HG02884 (cell line): Measurements from ENCODE around the gene ANTXR1.

ENCODE experiments used
- ATAC-seq: cut with Tn5 transposase; IDR thresholded peaks from one replicate; pipeline ENCODE4 v1.9.1; 2021; ENCODE audit warnings: mild to moderate bottlenecking, moderate library complexity; ENCODE audit not compliant: unreplicated experiment

ANTXR1 gene

DNA sequence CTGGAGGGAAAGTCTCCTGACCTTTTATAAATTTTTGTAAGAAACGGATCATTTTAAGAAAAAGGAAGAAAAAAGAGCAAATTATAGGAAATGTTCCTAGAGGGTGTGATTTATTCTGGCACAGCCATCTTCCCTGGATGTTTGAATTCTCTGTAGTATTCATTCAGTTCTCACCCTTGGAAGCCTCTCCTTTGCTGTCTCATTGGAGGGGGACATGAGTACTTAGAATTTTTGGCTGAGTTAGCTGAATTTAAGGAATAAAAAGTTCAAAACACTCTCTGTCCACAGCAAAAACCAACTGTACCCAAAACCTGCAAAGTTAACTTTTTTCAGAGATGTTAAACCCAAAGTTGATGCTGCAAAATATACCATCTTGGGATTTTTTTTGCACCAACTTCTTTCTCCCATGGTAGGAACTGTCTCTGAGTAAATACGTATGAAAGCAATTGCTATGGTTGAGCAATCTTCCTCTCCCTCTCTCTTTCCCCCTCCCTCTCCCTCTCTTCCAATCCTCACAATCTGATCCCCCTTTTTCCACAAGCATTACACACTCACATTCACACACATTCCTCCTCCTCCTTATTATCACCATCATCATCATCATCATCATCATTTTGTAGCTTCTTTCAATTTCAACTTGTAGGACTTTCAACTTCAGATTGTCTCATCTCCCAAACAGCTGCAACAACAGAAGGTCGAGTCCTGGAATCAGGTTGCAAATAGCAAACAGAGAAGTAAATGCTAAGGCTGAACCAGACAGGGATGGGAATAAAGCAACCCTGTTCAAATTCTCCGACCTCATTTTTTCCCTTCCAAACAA, 190.4 kb downstream of the ANTXR1 start:
- no peak for ATAC-seq

DNA sequence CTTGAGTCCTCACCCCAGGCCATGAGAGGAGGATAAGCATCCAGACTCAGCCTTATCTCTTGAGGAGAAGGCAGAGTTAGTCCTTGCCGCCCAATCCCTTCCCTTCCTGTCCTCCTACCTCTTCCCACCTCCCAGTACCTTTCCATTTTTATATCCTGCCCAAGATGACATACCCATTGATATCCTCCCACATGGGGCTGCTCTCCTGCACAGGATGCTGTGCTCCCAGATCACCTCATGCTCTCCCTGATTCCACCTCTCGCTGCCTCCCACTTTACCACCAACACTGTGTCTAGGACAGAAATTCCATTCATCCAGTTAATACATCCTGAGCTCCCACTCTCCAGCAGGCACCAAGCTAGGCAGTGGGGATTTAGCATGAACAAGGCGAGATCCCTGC, 191.7 kb downstream of the ANTXR1 start:
- no peak for ATAC-seq

DNA sequence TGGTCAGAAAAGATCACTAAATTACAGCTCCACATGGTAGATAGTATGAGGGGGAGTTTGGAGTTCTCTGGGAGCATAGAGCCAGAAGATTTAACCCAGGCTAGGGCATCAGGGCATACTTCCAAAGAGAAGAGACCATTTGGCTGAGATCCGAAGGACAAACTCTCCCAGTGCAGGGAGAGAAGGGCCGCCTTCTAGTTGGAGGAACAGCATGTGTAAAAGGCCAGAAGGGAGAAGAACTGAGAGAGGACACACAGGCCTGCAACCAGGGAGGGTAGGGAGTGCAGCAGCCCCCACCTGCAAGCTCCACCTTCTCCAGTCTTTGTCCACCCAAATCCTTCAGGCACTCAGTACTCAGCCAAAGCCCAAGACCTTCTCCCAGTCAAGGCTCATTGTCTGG, 192.1 kb downstream of the ANTXR1 start:
- ATAC-seq: no peak

DNA sequence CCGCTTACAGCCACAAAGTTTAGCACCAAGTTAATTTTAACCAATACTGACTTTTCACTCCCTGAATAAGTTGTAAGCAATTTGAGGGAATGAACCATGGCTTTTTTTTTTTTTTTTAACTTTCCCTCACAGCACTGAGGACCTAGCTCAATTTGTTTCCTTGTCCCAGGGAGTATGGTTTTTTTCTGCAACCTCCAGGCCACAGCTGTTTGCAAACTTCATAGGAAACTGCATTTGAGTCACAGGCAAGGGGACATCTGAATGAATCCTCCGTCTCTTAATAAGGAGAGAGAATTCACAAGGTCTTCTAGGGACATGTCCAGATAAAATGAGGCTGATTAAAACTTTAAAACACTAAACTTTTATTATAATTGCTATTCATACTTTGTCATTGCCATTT, 192.5 kb downstream of the ANTXR1 start:
- ATAC-seq: no peak

DNA sequence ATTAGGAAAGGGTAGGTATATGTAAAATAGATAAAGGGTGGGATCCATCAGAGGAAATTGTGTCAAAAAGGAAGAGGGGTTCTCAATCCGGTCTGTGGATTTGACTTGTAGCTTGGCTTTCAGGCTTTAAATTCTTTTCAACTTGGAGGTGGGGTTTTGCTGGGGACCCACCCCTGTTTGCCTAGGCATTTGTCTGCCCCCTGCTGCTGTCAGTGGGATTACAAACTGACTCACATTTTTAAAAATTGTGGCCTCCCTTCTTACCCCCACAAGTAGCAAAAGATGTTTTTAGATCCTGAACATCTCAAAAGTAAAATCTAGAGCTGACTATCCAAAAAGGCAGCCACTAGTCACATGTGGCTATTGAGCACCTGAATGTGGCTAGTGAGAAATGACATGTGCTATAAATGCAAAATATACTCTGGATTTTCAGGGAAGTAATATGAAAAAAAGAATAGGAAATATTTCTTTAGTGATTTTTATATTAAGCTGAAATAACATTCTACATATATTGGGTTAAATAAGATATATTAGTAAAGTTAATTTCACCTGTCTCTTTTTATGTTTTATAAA, 195.1 kb downstream of the ANTXR1 start:
- ATAC-seq: no peak

DNA sequence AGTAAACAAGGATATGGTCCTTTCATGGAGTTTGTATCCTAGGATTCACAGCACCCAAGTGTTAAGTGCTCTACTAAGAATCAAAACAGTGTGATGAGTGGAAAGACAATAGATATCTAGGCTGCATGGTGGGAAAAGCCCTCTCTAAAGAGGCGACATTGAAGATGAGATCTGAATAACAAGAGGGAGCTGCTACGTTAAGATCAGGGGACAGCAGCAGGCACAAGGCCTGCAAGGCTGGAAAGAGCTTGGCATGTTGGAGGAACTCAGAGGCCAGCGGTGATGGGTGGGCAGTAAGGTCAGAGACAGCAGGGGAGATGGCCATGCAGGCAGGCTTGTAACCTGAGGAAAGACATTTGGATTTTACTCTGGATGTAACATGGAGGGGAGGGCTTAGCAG, 196.5 kb downstream of the ANTXR1 start:
- ATAC-seq: no peak

DNA sequence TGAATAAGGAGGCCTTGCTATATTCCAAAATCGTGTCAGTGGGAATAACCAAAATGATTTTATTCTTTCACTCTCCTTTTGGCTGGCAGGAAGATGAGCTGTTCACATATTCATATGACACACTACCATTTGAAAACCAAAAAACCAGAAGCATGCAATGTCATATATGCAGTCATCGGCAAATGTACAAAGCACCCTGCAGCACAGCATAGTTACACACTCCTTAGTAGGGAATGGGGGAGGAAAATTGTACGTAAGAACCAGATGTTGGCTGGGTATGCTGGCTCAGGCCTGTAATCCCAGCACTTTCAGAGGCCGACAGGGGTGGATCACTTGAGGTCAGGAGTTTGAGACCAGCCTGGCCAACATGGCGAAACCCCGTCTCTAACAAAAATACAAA, 197.4 kb downstream of the ANTXR1 start:
- ATAC-seq: no peak

DNA sequence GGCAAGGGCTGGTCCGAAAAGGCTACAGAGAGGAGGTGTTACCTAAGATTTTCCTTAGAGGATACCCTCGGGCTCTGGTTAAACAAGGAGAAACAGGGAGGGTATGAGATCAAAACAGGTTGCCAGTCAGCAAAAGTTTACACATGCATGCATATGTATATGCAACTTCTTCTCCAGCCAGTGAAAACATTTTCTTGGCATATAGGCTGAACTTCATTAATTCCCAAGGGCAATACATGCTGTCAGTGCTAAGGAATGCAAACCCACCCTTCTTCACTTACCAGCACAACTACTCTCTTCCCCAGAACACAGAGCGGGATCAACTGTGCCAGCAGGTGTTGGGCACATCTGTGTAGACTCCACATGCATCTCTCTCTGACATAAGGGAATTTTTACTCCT, 198.1 kb downstream of the ANTXR1 start:
- no peak for ATAC-seq

DNA sequence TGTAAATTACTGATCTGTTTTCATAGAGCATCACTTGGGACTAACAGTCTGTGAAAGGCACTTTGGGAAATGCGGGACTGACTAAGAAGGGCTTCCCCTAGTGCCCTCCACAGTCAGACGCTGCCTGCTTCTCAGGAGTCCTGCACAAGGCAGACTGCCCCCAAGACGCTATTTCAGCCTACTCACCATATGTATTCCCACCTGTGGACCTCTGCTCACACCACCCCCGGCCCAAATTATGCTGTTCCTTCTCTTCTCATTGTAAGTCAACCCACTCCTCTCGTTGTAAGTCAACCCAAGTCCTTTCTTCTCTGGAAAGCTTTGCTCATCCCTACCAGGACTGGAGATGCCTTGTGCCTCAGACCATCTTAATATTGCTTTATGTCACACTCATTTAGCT, 198.7 kb downstream of the ANTXR1 start:
- no peak for ATAC-seq

DNA sequence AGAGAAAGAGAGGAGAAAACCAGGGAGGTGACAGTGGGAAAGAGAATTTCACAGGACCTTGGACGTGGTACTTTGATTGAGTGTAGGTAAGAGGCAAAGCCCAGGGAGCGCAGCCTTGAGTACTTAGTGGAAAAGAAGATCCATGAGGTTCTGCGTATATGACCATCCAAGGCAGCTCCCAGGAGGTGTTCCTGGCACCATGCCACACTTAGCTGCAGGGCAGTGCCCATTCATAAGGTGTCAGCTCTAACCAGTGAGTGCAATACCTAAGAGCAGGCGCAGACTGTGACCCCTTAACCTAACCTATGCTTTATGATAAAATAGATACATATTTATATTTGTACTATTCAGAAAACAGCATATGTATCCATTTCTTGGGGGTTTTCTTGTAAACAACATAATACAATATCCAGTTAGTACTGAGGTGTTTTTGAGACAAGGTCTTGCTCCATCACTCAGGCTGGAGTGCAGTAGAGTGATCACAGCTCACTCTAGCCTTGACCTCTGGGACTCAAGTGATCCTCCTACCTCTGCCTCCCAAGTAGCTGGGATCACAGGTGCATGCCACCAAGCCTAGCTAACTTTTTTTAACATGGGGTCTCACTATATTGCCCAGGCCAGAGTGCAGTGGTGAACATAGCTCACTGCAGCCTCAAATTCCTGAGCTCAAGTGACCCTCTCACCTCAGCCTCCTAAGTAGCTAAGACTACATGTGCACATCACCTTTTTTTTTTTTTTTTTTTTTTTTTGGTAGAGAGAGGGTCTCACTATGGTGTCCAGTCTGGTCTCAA, 199.5 kb downstream of the ANTXR1 start:
- ATAC-seq: no peak

DNA sequence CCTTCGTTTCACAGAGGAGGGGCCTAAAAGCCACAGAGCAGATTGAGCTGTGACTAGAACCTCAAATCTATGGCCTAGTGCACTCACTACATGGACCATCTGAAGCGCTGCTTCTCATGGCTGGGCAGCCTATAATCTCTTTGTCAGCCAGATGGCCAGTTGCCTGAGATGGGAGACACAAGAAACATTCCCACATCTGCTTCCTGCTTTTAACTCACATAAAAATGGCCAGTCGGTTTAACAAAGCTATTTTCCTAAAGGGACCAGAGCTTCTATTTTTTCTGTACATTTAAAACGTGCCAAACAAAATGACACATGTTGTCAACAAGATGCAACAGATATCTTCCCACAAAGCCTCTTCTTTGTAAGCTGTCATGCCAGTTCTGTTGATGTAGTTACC, 200.2 kb downstream of the ANTXR1 start:
- ATAC-seq: no peak

DNA sequence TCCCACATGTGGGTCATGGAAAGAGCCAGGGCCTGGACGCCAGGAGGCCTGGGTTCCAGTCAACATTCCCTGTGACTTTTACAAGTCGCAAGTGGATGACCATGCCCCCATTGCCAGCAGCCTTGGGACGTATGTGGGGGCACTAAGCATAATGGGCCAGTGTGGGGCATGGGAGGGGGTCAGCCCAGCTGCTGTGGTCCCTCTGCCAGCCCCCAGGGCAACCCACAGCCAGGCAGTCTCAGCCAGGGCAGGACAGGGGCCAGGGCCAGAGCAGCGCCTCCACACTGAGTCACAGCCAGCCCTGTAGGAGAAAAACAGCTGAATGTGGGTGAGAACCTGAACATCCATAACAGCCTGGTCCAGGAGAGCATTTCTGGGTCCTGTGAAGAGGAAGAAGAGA, 200.8 kb downstream of the ANTXR1 start:
- no peak for ATAC-seq

DNA sequence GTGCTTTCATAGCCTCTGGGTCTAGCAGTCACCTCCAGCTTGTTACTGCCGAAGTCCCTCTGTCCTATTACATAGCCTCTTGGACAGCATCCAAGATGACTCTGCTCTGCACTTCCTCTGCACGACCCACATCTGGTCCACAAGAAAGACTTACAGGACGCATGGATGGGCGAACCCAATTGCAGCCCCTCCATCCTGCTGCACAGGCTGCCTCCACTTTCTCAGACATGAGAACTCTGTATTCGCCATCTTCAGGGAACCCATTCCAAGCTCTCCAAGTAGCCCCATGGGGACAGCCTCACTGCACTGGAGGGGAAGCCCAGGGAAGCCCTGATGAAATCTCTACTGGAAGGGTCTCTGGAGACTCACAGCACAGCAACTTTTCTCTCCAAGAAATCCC, 201.9 kb downstream of the ANTXR1 start:
- ATAC-seq: no peak

DNA sequence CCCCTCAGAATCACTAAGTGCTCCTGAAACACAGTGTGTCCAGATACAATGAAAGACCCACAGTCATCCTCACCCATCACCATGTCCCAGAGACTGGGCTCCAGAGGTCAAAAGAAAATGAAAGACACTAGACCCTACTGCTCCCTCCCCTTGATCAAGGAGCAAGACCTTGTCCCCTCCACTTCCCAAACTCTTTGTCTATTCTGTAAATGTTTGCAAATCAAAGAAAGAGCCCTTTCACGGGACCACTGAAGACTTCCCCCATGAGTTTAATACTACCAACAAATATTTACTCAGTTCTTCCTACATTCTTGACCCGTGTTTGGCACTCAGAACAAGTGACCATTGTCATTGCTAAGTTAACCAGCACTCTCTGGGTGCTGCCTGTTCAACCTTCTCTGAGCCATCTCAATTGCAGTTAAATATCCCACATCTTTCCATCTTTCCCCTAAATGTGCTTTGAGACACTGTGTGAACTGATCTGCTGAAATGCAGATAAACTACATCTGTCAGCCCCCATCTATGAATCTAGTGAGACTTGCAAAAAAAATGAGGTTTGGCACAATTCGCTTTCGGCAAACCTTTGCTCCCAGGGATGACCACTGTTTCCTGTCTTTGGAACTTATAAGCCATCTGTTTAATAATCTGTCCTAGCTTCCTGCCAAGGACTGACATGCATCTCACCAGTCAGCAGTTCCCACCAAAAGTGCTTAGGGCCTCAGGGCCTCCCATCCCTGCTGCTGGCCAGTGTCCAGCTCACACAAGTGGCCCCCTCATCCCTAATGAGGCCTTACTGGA, 203.8 kb downstream of the ANTXR1 start:
- ATAC-seq: no peak

DNA sequence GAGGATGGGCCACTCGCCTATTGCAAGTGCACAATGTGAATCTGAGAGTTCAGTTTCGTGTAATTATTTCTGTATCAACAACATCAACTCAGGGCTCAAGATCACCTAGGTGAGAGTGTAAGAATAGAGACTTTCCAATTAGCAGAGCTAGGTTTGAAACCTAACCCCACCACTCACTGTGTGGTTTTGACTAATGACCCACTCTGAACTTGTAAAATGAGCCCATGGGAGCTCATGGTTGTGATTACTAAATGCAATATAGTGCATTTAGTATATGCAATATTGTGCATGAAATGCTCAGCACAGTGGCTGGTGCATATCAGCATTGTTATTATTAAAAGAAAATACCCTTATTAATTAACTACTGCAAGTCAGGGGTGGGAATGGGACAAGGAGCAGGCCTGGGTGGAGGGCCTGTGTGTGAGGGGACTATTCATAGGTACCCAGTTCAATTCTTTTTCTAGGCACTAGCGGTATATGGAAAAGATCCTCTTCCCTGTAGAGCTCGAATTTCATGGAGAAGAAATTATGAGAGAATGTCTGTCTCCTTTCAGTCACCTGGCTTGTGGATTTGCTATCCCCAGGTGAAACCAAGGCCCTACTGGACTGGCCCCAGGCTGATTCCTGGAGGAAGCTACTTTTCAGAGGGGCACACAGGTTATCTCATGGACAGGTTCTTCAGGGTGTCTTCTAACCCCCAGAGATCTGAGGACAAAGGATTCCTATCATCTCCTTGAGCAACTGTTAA, 204.5 kb downstream of the ANTXR1 start:
- ATAC-seq: no peak

DNA sequence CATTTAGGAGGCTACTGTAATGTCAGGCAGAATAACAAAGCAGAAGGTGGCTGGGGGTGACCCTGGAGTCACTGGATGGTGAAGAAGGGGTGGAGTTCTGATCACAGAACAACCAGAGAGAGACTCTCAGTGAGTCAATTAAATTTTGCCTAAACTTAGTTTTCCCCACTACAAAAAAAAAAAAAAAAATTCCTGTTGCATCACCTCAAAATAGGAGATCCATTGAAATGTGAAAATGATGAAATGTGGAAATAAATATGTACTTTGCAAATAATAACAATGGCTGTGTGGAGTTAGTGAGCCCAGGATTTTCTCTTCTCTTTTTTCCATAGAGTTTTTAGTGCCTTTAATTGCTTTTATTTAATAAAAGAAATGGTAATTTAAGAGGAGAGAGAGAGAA, 208.5 kb downstream of the ANTXR1 start:
- no peak for ATAC-seq

DNA sequence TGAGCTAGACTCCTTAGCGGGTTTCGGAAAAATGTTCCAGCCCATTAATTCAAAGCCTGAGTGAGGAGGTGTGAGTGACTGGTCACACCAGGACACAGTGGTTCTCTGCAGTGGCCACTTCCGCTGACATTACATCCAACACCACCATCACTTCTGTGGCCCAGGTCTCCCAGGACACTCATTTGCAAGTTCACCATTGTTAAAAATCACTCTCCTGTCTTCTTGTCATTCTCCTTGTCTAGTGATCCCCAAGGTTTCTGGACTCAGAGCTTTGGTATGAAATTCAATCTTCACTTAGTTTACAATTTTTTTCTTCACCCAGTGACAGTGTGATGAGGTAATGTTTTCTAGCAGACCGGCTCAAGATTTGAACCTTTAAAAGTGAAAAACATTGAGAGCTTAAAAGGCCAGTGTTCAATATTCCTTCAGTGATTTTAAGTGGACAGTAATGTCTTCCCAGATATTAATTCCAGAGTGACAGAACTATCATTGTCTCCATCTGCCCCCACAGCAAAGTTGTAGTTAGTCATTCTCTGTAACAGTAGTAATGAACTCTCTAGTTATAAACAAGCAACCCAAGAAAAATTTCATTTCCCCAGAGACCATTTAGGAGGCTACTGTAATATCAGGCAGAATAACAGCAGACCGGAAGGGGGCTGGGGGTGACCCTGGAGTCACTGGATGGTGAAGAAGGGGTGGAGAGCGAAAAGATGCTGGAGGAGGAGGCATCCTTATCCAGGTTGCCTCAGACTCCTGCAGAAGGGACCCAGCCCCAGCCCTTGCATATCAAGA, 209.2 kb downstream of the ANTXR1 start:
- no peak for ATAC-seq

DNA sequence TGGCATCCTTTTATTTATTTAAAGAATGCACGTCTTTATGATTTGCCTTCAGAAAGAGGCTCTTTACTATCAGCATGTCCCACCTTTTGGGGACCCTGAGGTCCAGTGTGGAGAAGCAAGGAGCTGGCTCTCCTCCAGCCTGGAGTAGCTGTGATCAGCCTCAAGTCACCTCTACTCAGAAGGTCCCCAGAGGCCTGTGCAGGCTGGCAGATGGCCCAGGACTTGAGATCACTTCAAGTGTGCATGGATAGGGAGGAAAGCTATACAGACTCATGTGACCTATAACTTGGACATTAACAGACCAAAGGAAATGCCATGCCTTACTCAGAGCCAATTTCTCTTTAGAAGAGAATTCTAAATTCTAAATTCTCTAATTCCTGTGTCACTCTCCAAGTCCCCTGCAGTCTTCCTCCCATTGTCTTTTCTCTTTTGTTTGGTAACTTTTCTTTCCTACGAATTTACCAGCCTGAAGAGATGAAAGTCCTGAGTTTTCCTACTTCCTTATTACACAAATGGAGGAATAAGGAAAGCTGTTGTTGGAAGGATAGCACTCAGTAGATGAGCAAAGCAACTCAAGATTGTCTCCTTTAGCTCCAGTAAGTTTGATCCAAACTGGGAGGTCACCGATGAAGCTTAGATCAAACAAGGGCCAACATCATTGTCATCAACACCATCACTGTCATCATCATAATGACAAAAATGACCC, 210.1 kb downstream of the ANTXR1 start:
- no peak for ATAC-seq
